GM18507 (cell line): ENCODE measurements around the gene CIDEB.
"Not testable (repeated sequence)": the region's sequence is repeated elsewhere in the genome, so short reads cannot be mapped to it uniquely, and the experiment has no call there.

Source experiments
- DNase-seq: peaks from one replicate; pipeline ENCODE4 v3.0.0; 2011; ENCODE audit warnings: low read depth; ENCODE audit not compliant: insufficient read length; ENCODE audit errors: extremely low spot score
- FAIRE-seq: peaks from 2 replicates; lab custom pipeline; 2011; peaks lifted over from hg19 to GRCh38; lab: Jason Lieb, UNC

The CIDEB gene

DNA sequence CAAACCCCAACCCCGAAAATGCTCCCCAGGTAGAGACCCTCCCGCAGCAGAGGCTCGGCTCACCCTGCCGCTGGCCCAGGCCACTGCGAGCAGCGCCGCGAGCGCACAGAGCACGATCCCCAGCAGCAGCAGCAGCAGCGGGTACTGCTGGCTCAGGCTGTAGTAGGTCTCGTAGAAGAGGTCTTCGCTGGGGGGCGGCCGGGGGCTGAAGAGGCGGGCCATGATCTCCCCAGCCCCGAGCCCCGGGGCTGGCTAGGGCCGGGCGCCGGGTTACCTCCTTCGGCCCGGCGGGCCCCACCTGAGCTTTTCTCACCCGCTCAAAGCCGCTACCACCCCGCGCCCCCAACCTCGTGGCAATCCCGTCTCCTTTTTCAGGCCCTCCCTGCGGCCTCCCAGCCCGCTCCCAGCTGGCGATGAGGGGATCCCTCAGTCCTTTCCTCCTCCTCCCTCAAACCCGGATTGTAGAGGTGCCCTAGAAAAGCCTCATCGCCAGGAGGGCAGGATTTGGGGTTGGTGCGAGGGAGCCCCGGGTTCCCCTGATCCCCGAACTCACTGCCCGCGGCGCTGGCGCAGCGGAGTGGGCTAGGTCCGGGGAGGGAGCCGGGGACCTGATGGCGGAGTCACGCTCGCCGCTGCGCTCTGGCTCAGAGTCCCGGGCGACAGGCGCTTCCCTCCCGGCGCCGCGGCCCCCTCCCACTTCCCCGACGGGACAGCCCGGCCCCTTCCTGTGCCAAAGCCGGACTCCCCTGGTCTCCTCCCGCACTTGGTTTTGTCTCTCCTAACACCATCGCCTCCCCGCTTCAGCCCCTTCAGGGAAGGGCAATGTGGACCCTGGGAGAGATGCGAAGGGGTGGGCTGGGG lies 26.9 kb upstream of the CIDEB start, which contains the start of gene ADCY4:
Gene ADCY4 (minus strand): TSS at position 641 of the 861 bp plus-strand sequence. CDS start 419 bp downstream, at position 222.
- no peak for DNase-seq
- FAIRE-seq: no peak

DNA sequence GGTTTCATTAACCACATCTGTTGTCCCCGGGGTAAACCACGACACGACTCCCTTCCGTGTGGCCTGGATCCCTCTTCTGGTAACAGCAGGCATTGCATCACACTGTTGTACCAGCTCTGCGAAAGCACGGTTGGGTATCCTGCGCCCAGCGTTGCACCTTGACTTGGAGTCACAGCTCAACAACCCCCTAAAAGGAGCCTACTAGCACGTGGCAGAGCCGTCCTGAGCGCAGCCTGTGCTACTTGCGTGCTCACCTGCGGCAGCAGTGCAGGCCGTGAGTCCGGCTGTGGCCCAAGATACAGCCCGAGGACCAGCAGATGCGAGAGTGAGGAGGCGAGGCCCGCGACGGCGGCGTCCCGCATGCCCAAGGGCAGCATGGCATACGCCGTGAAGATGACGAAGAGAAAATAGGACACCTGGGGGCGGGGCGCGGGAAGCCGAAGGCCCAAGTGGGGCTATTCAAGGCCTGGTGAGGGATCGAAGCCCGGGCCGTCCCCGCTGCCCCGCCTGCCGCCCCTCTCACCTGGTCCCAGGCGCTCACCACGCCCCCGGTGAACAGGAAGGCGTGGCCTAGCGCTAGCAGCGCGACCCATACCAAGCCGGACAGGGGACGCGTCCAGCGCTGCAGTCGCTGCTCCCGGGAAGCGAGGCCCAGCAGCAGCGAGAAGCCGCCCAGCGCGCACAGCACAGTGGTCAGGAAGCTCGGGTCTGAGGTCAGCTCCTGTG lies 24.7 kb upstream of the CIDEB start:
- DNase-seq (peak; percentile 86), FAIRE-seq (peak; percentile 95)

DNA sequence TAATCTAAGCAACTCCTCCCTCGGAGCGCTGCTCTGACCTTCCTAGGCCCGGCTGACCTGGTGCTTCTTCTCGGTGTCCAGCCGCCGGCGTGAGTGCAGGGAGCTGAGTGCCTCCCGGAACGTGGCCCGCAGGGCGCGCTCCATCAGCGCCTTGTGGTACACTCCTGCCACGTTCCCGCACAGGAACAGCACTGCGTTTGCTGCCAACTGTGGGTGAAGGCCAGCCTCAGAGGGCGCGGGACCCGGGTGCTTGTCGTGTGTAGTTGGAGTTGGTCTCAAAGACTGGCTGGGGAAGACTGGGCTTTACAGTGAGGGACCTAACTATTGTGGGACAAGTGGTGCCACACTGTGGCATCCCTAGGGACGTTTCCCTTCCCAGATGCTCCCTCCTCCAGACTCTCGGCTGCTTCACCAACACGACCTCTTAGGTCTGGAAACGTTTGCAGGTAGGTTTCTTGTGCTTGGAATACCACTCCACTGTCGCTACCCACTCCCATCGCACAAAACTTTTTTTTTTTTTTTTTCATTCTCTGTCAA lies 24.0 kb upstream of the CIDEB start:
- FAIRE-seq (no peak), DNase-seq (no peak)

- no peak for DNase-seq
- no peak for FAIRE-seq
Observed at GRCh38 chr14:24330973-24331674, 23.3 kb upstream of the CIDEB start.

DNA sequence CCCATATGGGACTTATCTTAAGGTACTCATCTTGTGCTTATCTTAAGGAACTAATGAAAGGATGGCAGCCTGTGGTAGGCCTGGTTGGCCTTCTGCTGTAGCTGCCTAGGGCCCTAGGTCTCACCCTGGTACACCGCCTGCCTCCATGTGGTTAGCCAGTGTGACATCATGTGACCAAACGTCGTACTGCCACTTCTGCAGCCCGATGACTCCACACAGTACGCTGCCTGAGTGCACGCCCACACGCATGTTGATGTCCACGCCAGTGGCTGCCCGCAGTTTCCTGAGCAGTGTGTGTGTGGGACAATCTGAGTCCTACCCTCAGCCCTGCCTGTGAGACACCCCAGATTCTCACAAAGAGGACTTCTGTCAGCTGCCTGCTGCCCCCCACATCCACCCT lies 22.0 kb upstream of the CIDEB start:
- DNase-seq (no peak), FAIRE-seq (no peak)

- DNase-seq (no peak), FAIRE-seq (no peak)
Observed at GRCh38 chr14:24329073-24329663, 21.4 kb upstream of the CIDEB start.

- FAIRE-seq: peak; percentile 48
Observed at GRCh38 chr14:24327914-24328313, 20.1 kb upstream of the CIDEB start.

GRCh38 chr14:24327303-24327702 lies 19.5 kb upstream of the CIDEB start:
- FAIRE-seq (no peak), DNase-seq (no peak)

More at GRCh38 chr14:24327914-24328313, 20.1 kb upstream of the CIDEB start:
- not testable (repeated sequence) for DNase-seq

DNA sequence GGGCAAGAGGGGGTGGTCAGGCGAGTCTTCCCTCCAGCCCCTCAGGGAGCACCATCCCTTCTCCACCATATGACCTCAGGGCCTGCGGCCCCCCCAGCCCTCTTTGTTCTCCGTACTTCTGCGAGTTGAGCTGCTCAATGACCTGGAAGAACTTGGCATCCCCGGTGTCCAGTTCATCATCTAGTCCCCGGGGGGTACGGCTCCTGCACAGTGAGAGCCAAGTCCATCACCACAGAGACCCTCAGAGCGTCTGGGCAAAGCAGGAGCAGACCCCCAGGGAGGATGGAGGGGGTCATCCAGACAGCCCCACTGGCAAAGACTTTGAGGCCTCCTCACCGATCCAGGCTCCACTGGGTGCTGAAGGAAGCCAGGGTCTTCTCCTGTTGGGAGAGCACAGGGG lies 18.2 kb upstream of the CIDEB start:
- FAIRE-seq (no peak), DNase-seq (no peak)

GRCh38 chr14:24325041-24325530 lies 17.3 kb upstream of the CIDEB start:
- FAIRE-seq (no peak), DNase-seq (no peak)

- DNase-seq (no peak), FAIRE-seq (no peak)
Observed at GRCh38 chr14:24324024-24324423, 16.2 kb upstream of the CIDEB start.

DNA sequence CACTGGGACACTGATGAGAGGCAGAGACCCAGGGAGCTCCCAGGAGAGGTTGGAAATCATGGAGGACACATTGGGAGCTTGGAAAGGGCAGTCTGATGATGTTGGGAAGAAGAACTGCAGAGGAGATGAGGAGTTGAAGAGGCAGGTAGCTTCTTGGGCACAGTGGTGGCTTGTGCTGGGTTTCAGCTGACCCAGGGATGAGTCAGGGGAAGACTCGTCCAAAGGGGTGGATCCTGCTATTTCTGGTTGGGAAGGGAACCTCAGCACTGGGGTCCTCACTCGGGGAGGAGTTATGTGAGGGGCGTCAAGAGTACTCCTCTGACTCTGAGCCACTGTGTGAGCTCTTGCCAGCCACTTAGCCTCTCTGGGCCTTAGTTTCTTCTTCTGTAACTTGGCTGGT lies 15.6 kb upstream of the CIDEB start:
- no peak for FAIRE-seq
- DNase-seq: no peak

GRCh38 chr14:24322672-24323071 lies 14.9 kb upstream of the CIDEB start:
- FAIRE-seq (no peak), DNase-seq (no peak)

GRCh38 chr14:24321212-24321975 lies 13.6 kb upstream of the CIDEB start:
- FAIRE-seq (no peak), DNase-seq (no peak)

- DNase-seq (no peak), FAIRE-seq (no peak)
Observed at GRCh38 chr14:24317141-24317928, 9.6 kb upstream of the CIDEB start.

- FAIRE-seq: no peak
- DNase-seq: no peak
Observed at GRCh38 chr14:24316597-24316950, 8.8 kb upstream of the CIDEB start.

DNA sequence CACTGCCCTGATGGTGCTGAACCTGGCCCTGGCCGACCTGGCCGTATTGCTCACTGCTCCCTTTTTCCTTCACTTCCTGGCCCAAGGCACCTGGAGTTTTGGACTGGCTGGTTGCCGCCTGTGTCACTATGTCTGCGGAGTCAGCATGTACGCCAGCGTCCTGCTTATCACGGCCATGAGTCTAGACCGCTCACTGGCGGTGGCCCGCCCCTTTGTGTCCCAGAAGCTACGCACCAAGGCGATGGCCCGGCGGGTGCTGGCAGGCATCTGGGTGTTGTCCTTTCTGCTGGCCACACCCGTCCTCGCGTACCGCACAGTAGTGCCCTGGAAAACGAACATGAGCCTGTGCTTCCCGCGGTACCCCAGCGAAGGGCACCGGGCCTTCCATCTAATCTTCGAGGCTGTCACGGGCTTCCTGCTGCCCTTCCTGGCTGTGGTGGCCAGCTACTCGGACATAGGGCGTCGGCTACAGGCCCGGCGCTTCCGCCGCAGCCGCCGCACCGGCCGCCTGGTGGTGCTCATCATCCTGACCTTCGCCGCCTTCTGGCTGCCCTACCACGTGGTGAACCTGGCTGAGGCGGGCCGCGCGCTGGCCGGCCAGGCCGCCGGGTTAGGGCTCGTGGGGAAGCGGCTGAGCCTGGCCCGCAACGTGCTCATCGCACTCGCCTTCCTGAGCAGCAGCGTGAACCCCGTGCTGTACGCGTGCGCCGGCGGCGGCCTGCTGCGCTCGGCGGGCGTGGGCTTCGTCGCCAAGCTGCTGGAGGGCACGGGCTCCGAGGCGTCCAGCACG lies 8.2 kb upstream of the CIDEB start:
- FAIRE-seq (no peak), DNase-seq (no peak)
